ENCODE results near the gene ICA1.

GRCh38 chr7:8160250-8160649 is 101.7 kb downstream of the ICA1 start:
- TF ChIP-seq POLR2A (IDR thresholded peaks at IDR 0.05; ENCODE audit: low read depth, low read length) (no peak), TAF1 (IDR thresholded peaks at IDR 0.05; ENCODE audit: borderline replicate concordance, low read depth, low read length) (no peak), POLR2AphosphoS5 (IDR thresholded peaks at IDR 0.05; ENCODE audit: low read depth, low read length) (no peak)

All from GM12892 (cell line).